AG04450 (cell line): ENCODE measurements around the gene SAMD4B. TPM values are rescaled to one million over a fixed set of nuclear protein-coding genes. Genes with fewer than 3 reads are reported as not detected.
"Not testable (repeated sequence)": the region's sequence is repeated elsewhere in the genome, so short reads cannot be mapped to it uniquely, and the experiment has no call there.

Source experiments
- CTCF ChIA-PET: fragments of 300-600, 350-600 bp; formaldehyde crosslinking; extraction: SDS; loops from one replicate; lab custom pipeline; 2022; ENCODE audit warnings: antibody characterized with exemption, inconsistent platforms; lab: Charles Lee
- POLR2A ChIA-PET: fragments of 350-600 bp; formaldehyde crosslinking; extraction: SDS; loops from one replicate; lab custom pipeline; 2021; ENCODE audit warnings: antibody characterized with exemption, inconsistent platforms; lab: Yijun Ruan, JAX
- DNase-seq: peaks from one replicate; pipeline ENCODE4 v3.0.0-alpha.2; 2011; ENCODE audit warnings: low read depth, low spot score
- H3K27ac ChIP-seq: one replicate; pipeline ENCODE4 v1.5.1; 2012; ENCODE audit warnings: low read depth, low read length, control low read depth
- H3K27me3 ChIP-seq: one replicate; pipeline ENCODE4 v1.6.0; 2012; ENCODE audit warnings: low read length; ENCODE audit not compliant: control insufficient read depth, insufficient read depth
- H3K4me3 ChIP-seq: 2 replicates; pipeline ENCODE4 v1.5.1; 2011; ENCODE audit warnings: mild to moderate bottlenecking, low read depth, low read length, control low read depth
- H3K9me3 ChIP-seq: 2 replicates; pipeline ENCODE4 v1.5.1; 2012; ENCODE audit warnings: low read length; ENCODE audit not compliant: control insufficient read depth, insufficient read depth
- polyA plus RNA-seq: library from polyadenylated mRNA; depleted of rRNA; stranded (reverse); fragments of >200 nt; gene quantifications from 2 replicates; pipeline ENCODE4 v1.2.3, GENCODE V29; 2011
- TF ChIP-seq, protein P1 (sequence below): IDR thresholded peaks from 2 replicates; pipeline ENCODE4 v1.5.1; 2011; ENCODE audit warnings: low read depth, low read length, control low read depth, inconsistent platforms

Gene SAMD4B
- polyA plus RNA-seq, 1 experiment: 33.4 TPM

GRCh38 chr19:39335168-39335548, 7.1 kb upstream of the SAMD4B start:
- TF ChIP-seq, protein P1, sequence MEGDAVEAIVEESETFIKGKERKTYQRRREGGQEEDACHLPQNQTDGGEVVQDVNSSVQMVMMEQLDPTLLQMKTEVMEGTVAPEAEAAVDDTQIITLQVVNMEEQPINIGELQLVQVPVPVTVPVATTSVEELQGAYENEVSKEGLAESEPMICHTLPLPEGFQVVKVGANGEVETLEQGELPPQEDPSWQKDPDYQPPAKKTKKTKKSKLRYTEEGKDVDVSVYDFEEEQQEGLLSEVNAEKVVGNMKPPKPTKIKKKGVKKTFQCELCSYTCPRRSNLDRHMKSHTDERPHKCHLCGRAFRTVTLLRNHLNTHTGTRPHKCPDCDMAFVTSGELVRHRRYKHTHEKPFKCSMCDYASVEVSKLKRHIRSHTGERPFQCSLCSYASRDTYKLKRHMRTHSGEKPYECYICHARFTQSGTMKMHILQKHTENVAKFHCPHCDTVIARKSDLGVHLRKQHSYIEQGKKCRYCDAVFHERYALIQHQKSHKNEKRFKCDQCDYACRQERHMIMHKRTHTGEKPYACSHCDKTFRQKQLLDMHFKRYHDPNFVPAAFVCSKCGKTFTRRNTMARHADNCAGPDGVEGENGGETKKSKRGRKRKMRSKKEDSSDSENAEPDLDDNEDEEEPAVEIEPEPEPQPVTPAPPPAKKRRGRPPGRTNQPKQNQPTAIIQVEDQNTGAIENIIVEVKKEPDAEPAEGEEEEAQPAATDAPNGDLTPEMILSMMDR: no peak
- Histone ChIP-seq H3K27me3 (peaks cover 5% of the 10 kb centered on the region), H3K4me3 (no peak overlapping the region), H3K27ac (no peak overlapping the region), H3K9me3 (no peaks in the 10 kb centered on the region)
- CTCF ChIA-PET: interaction anchor here (0.8 kb wide), 1 partner anchor 225 kb away, joined by 3 read pairs; no protein-coding TSS in a partner anchor
- DNase-seq: no peak
- POLR2A ChIA-PET: no interaction called here

GRCh38 chr19:39336483-39336882, 5.7 kb upstream of the SAMD4B start:
- POLR2A ChIA-PET: no interaction called here
- no peak overlapping the region for H3K27ac ChIP-seq
- DNase-seq: no peak
- no peaks in the 10 kb centered on the region for H3K9me3 ChIP-seq
- TF ChIP-seq, protein P1: no peak
- no peaks in the 10 kb centered on the region for H3K27me3 ChIP-seq
- CTCF ChIA-PET: interaction anchor here (0.6 kb wide), 1 partner anchor 10 kb away, joined by 4 read pairs; no protein-coding TSS in a partner anchor
- H3K4me3 ChIP-seq: no peak overlapping the region

GRCh38 chr19:39339674-39340073, 2.5 kb upstream of the SAMD4B start:
- no peak for DNase-seq
- Histone ChIP-seq H3K27ac (no peak overlapping the region), H3K4me3 (no peak overlapping the region), H3K9me3 (no peaks in the 10 kb centered on the region; the same call in 1 of the 2 replicates), H3K27me3 (no peaks in the 10 kb centered on the region)
- TF ChIP-seq, protein P1: no peak
- CTCF ChIA-PET: no interaction called here
- POLR2A ChIA-PET: no interaction called here

GRCh38 chr19:39340156-39340555, 2.1 kb upstream of the SAMD4B start:
- CTCF ChIA-PET: interaction anchor here (0.8 kb wide), 1 partner anchor 937 kb away, joined by 3 read pairs; the partner anchor contains the start of gene FAM98C
- DNase-seq, POLR2A ChIA-PET, H3K9me3 ChIP-seq, H3K27ac ChIP-seq, H3K27me3 ChIP-seq, H3K4me3 ChIP-seq: not testable (repeated sequence)

DNA sequence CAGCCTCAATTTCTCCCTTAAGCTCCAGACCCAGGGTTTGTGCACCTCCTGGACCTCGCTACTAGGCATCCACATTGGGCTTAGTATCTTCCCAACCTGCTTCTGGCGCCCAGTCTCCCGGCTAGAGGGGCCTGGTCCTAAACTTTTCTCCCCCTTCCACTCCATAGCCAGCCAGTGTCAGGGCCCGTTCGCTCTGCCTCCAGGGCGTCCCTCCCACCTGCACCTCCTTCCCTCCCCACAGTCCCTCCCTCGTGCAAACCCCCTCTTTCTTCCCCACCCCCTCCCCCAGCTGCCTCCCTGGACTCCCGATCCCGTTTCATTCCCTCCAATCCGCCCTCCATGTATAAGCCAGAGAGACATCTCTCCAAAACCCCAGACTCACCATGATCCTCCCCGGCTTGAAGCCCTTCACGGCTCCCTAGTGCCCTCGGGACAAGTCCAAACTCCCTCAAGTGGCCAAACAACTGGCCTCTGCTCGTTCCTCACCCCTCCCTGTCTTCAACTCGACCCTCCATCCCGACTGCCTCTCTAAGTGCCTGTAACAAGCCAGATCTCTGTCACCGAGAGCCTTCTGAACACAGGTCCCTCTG, 997 bp upstream of the SAMD4B start:
- TF ChIP-seq, protein P1: no peak
- Histone ChIP-seq H3K4me3 (peak overlapping the region; percentile 68), H3K27ac (peak overlapping the region; percentile 52), H3K27me3 (no peaks in the 10 kb centered on the region), H3K9me3 (no peaks in the 10 kb centered on the region; the same call in 1 of the 2 replicates)
- POLR2A ChIA-PET: interaction anchor here (1.9 kb wide), 1 partner anchor 50 kb away, joined by 8 read pairs; the partner anchor contains the start of genes MED29 and PAF1
- no peak for DNase-seq
- CTCF ChIA-PET: interaction anchor here (0.5 to 1.4 kb wide), 4 partner anchors 191 to 939 kb away, joined by 3 to 10 read pairs (median 4); partner anchors contain the start of genes EID2B and FAM98C
